Stomach (tissue), 4 donors: ENCODE data around the gene PRSS16.

ENCODE experiments used
- CTCF ChIP-seq, 7 experiments: fragments of 450-650 bp in 4 of 7; fragments of 200-600 bp in 3 of 7; sonication (generic) in 3 of 7; IDR thresholded peaks; one replicate each; pipeline ENCODE4 v1.5.1; 2016 to 2019; ENCODE audit warnings: antibody characterized with exemption in 7 of 7, control low read depth in 2 of 7, mild to moderate bottlenecking in 1 of 7
- EP300 ChIP-seq: sonication (generic); formaldehyde crosslinking; IDR thresholded peaks from one replicate; pipeline ENCODE4 v1.6.1; 2017; ENCODE audit warnings: antibody characterized with exemption
- POLR2A ChIP-seq, 4 donors: fragments of 450-650 bp; IDR thresholded peaks; one replicate each; pipeline ENCODE4 v1.6.1; 2016; ENCODE audit warnings: antibody characterized with exemption in 4 of 4, control low read depth in 2 of 4, mild to moderate bottlenecking in 1 of 4, moderate library complexity in 1 of 4
- POLR2AphosphoS5 ChIP-seq, 3 donors: sonication (generic); formaldehyde crosslinking; IDR thresholded peaks; one replicate each; pipeline ENCODE4 v1.6.1; 2016; ENCODE audit warnings: antibody characterized with exemption in 3 of 3

GRCh38 chr6:27230758-27231111 lies 16.8 kb upstream of the PRSS16 start:
- TF ChIP-seq POLR2AphosphoS5 (IDR thresholded peaks at IDR 0.05) (no peak), POLR2A (IDR thresholded peaks at IDR 0.05) (no peak), CTCF (IDR thresholded peaks at IDR 0.05) (no peak), EP300 (no peak)
